ENCODE measurements around the gene FAM210B.

GRCh38 chr20:56409521-56409920 lies 50.7 kb downstream of the FAM210B start:
- TF ChIP-seq POLR2A (IDR thresholded peaks at IDR 0.05) (no peak), CTCF (IDR thresholded peaks at IDR 0.05) (no peak)

All from Peyer's patch (tissue), 4 donors.